Measurements from ENCODE around the gene GFPT2. TPM values are rescaled to one million over a fixed set of nuclear protein-coding genes. Genes with fewer than 3 reads are reported as not detected.

GFPT2 gene
- total RNA-seq, 2 experiments from 2014 or later: not detected

DNA sequence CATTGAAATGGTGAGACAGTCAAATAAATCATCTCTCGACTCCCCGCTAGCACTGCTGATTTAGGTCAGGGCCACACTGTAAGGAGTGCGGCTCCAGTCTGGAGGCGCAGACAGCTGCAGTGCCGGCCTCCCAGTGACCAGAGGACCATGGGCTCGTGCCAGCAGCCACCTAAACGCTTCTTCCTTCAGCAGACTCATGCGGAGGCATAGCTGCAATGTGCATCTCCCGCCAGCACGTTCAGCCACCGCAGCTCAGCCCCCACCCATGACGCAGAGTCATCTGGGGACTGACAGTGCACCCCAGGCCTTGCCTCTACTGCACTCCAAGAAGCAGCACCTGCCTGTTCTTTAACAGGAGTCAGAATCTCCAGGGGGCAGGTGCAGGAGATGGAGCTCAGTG lies 47.7 kb downstream of the GFPT2 start:
- Histone ChIP-seq H3K9me3 (ENCODE audit: low read length) (no peaks in the 10 kb centered on the region), H4K20me1 (ENCODE audit: insufficient read depth, low read length) (no peaks in the 10 kb centered on the region), H3K79me2 (ENCODE audit: insufficient read depth, low read depth, low read length) (no peaks in the 10 kb centered on the region), H3K4me1 (ENCODE audit: insufficient read depth, low read length, poor library complexity, severe bottlenecking) (no peaks in the 10 kb centered on the region), H3K27ac (ENCODE audit: low read depth, low read length, poor library complexity, severe bottlenecking) (no peak overlapping the region), H3K4me2 (ENCODE audit: low read length) (no peak overlapping the region), H2AFZ (ENCODE audit: low read length) (no peak overlapping the region), H3K4me3 (ENCODE audit: low read depth, low read length, poor library complexity, severe bottlenecking) (no peak overlapping the region), H3K9me2 (ENCODE audit: insufficient read depth, low read length) (no peaks in the 10 kb centered on the region), H3K36me3 (ENCODE audit: insufficient read depth, low read length) (no peaks in the 10 kb centered on the region)
- BruUV-seq (replicated peaks): no TSS peak
- no peak for DNase-seq (ENCODE audit: low spot score)
- no peak for TF ChIP-seq EZH2phosphoT487 (IDR thresholded peaks at IDR 0.05; ENCODE audit: borderline replicate concordance, low read depth, low read length)
- TF ChIP-seq, protein P1, sequence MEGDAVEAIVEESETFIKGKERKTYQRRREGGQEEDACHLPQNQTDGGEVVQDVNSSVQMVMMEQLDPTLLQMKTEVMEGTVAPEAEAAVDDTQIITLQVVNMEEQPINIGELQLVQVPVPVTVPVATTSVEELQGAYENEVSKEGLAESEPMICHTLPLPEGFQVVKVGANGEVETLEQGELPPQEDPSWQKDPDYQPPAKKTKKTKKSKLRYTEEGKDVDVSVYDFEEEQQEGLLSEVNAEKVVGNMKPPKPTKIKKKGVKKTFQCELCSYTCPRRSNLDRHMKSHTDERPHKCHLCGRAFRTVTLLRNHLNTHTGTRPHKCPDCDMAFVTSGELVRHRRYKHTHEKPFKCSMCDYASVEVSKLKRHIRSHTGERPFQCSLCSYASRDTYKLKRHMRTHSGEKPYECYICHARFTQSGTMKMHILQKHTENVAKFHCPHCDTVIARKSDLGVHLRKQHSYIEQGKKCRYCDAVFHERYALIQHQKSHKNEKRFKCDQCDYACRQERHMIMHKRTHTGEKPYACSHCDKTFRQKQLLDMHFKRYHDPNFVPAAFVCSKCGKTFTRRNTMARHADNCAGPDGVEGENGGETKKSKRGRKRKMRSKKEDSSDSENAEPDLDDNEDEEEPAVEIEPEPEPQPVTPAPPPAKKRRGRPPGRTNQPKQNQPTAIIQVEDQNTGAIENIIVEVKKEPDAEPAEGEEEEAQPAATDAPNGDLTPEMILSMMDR (conservative IDR thresholded peaks at IDR 0.05; ENCODE audit: low read length): no peak
- ChIA-PET CTCF (ENCODE audit: unreplicated experiment) (no interaction called here), POLR2A (no interaction called here)
- intact Hi-C loops (cut with micrococcal nuclease; ENCODE audit: unreplicated experiment): no loop called here

DNA sequence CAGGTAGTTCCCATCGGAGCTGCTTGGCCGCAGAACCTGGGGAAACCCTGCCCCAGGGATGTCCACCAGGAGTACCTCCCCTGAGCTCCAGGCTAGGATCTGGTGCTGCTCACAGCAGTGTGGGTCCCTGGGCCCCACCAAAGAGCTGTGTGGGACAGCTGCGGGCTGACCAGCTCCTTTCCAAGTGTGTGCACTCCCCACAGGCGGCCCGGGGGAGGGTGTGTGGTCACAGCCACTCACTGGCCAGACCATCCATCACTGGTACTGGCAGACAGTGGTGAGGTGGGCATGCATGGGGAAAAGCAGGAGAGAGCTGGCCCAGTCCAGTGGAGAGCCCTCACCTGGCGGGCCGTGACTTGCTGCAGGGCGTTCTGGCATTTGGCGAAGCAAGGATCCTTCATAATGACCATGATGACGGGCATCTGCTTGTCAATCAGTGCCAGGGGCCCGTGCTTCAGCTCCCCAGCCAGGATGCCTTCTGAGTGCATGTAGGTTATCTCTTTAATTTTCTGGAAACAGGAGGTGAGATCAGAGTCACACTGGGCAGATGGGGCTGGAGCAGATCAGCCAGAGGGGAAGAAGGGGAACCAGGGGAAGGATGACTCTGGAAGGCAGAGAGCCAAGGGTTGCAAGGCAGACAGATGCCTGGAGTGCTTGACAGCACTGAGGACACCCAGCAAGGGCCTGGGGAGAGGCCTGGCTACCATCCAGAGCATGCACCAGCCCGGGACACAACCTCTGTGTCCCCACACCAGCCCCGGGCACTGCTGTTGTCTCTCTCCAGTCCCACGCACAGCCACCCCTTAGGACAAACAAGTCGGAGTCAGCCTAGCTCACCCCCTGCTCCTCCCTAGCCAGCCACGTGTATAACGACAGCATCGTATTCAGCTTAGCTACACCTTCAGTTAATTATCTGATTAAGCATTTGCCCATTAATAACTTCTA lies 48.4 kb downstream of the GFPT2 start:
- Histone ChIP-seq H3K4me1 (ENCODE audit: insufficient read depth, low read length, poor library complexity, severe bottlenecking) (no peaks in the 10 kb centered on the region), H3K27ac (ENCODE audit: low read depth, low read length, poor library complexity, severe bottlenecking) (no peak overlapping the region), H2AFZ (ENCODE audit: low read length) (no peak overlapping the region), H4K20me1 (ENCODE audit: insufficient read depth, low read length) (no peaks in the 10 kb centered on the region), H3K4me3 (ENCODE audit: low read depth, low read length, poor library complexity, severe bottlenecking) (no peak overlapping the region), H3K9me2 (ENCODE audit: insufficient read depth, low read length) (no peaks in the 10 kb centered on the region), H3K36me3 (ENCODE audit: insufficient read depth, low read length) (no peaks in the 10 kb centered on the region), H3K79me2 (ENCODE audit: insufficient read depth, low read depth, low read length) (no peaks in the 10 kb centered on the region), H3K4me2 (ENCODE audit: low read length) (no peak overlapping the region), H3K9me3 (ENCODE audit: low read length) (no peaks in the 10 kb centered on the region)
- no peak for TF ChIP-seq EZH2phosphoT487 (IDR thresholded peaks at IDR 0.05; ENCODE audit: borderline replicate concordance, low read depth, low read length)
- TF ChIP-seq, protein P1 (conservative IDR thresholded peaks at IDR 0.05; ENCODE audit: low read length): no peak
- DNase-seq (ENCODE audit: low spot score): no peak
- no TSS peak for BruUV-seq (replicated peaks)
- POLR2A ChIA-PET: no interaction called here
- CTCF ChIA-PET (ENCODE audit: unreplicated experiment): no interaction called here
- intact Hi-C loops (cut with micrococcal nuclease; ENCODE audit: unreplicated experiment): no loop called here

DNA sequence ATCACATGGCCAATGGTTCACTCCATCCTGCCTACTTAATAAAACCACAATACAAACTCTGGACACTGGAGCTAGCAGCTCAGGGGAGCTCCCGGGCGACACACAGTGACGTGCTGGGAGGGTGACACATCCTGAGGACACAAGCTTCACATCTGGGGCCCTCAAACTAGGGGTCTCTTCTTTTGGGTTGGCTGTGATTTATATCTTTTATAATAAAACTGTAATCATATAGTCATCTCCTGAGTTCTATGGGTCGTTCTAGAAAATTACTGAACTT lies 49.2 kb downstream of the GFPT2 start:
- no peak for DNase-seq (ENCODE audit: low spot score)
- ChIA-PET CTCF (ENCODE audit: unreplicated experiment) (no interaction called here), POLR2A (interaction anchor here (0.6 kb wide), 1 partner anchor 15 kb away, joined by 3 read pairs; no protein-coding TSS in a partner anchor)
- Histone ChIP-seq H3K9me3 (ENCODE audit: low read length) (no peaks in the 10 kb centered on the region), H4K20me1 (ENCODE audit: insufficient read depth, low read length) (no peaks in the 10 kb centered on the region), H3K4me3 (ENCODE audit: low read depth, low read length, poor library complexity, severe bottlenecking) (no peak overlapping the region), H2AFZ (ENCODE audit: low read length) (no peak overlapping the region), H3K79me2 (ENCODE audit: insufficient read depth, low read depth, low read length) (no peaks in the 10 kb centered on the region), H3K4me2 (ENCODE audit: low read length) (no peak overlapping the region), H3K27ac (ENCODE audit: low read depth, low read length, poor library complexity, severe bottlenecking) (no peak overlapping the region), H3K36me3 (ENCODE audit: insufficient read depth, low read length) (no peaks in the 10 kb centered on the region), H3K9me2 (ENCODE audit: insufficient read depth, low read length) (no peaks in the 10 kb centered on the region), H3K4me1 (ENCODE audit: insufficient read depth, low read length, poor library complexity, severe bottlenecking) (no peaks in the 10 kb centered on the region)
- intact Hi-C loops (cut with micrococcal nuclease; ENCODE audit: unreplicated experiment): no loop called here
- BruUV-seq (replicated peaks): no TSS peak
- TF ChIP-seq EZH2phosphoT487 (IDR thresholded peaks at IDR 0.05; ENCODE audit: borderline replicate concordance, low read depth, low read length): no peak
- TF ChIP-seq, protein P1 (conservative IDR thresholded peaks at IDR 0.05; ENCODE audit: low read length): no peak
